ENCODE data around the gene HECW1. TPM values are rescaled to one million over a fixed set of nuclear protein-coding genes. Genes with fewer than 3 reads are reported as not detected.

HECW1 gene
- total RNA-seq, 3 donors from 2014 or later, result 0.76 to 1.6 (median 1.2) TPM

GRCh38 chr7:43456200-43456599, 343.8 kb downstream of the HECW1 start:
- intact Hi-C loops (cut with DNase I, micrococcal nuclease), result no loop called here
- H3K36me3 ChIP-seq (ENCODE audit: low read depth), result no peaks in the 10 kb centered on the region
- no peaks in the 10 kb centered on the region for H3K4me1 ChIP-seq (ENCODE audit: low read depth)
- no peak for ATAC-seq
- H3K4me3 ChIP-seq, result no peak overlapping the region
- TF ChIP-seq CTCF (IDR thresholded peaks at IDR 0.05), result no peak
- no peaks in the 10 kb centered on the region for H3K9me3 ChIP-seq
- DNase-seq, result no peak

GRCh38 chr7:43458330-43459018, 346.0 kb downstream of the HECW1 start:
- no peak for TF ChIP-seq CTCF (IDR thresholded peaks at IDR 0.05)
- Histone ChIP-seq H3K9me3 (no peaks in the 10 kb centered on the region), H3K4me3 (no peak overlapping the region), H3K4me1 (ENCODE audit: low read depth) (no peaks in the 10 kb centered on the region), H3K36me3 (ENCODE audit: low read depth) (no peaks in the 10 kb centered on the region)
- intact Hi-C loops (cut with DNase I, micrococcal nuclease), result no loop called here
- ATAC-seq, result no peak
- DNase-seq, result no peak

- intact Hi-C loops (cut with DNase I, micrococcal nuclease), result no loop called here
- Histone ChIP-seq H3K36me3 (ENCODE audit: low read depth) (no peaks in the 10 kb centered on the region), H3K4me1 (ENCODE audit: low read depth) (no peaks in the 10 kb centered on the region), H3K9me3 (no peaks in the 10 kb centered on the region), H3K4me3 (no peak overlapping the region)
- no peak for ATAC-seq
- TF ChIP-seq CTCF (IDR thresholded peaks at IDR 0.05), result no peak
- DNase-seq, result no peak
Observed at GRCh38 chr7:43459019-43459337, 346.5 kb downstream of the HECW1 start.

- Histone ChIP-seq H3K4me3 (no peak overlapping the region), H3K4me1 (ENCODE audit: low read depth) (no peaks in the 10 kb centered on the region), H3K9me3 (no peaks in the 10 kb centered on the region), H3K36me3 (ENCODE audit: low read depth) (no peaks in the 10 kb centered on the region)
- intact Hi-C loops (cut with DNase I, micrococcal nuclease), result no loop called here
- DNase-seq, result no peak
- TF ChIP-seq CTCF (IDR thresholded peaks at IDR 0.05), result no peak
- no peak for ATAC-seq
Observed at GRCh38 chr7:43460733-43461348, 348.4 kb downstream of the HECW1 start.

- no peak for TF ChIP-seq CTCF (IDR thresholded peaks at IDR 0.05)
- Histone ChIP-seq H3K36me3 (ENCODE audit: low read depth) (no peaks in the 10 kb centered on the region), H3K4me3 (no peak overlapping the region), H3K9me3 (no peaks in the 10 kb centered on the region), H3K4me1 (ENCODE audit: low read depth) (no peaks in the 10 kb centered on the region)
- ATAC-seq (no peak), DNase-seq (no peak)
- intact Hi-C loops (cut with DNase I, micrococcal nuclease), result no loop called here
Observed at GRCh38 chr7:43461349-43462024, 349.0 kb downstream of the HECW1 start.
